Endothelial cell of umbilical vein (primary cell): ENCODE measurements around the gene R3HCC1L.

Experiments
- CTCF ChIP-seq, 2 donors: IDR thresholded peaks; 1 replicate in 1 of 2; 2 replicates in 1 of 2; pipeline ENCODE4 v1.5.1; 2011; ENCODE audit warnings: low read length in 2 of 2, mild to moderate bottlenecking in 2 of 2, moderate library complexity in 2 of 2, control low read depth in 1 of 2, inconsistent platforms in 1 of 2, low read depth in 1 of 2; ENCODE audit not compliant: insufficient read depth in 1 of 2; ENCODE audit errors: extremely low read depth in 1 of 2
- FOS ChIP-seq: IDR thresholded peaks from 2 replicates; pipeline ENCODE4 v1.6.1; 2011; ENCODE audit warnings: mild to moderate bottlenecking, low read length, moderate library complexity, borderline replicate concordance; ENCODE audit not compliant: insufficient read depth
- MYC ChIP-seq: IDR thresholded peaks from one replicate; pipeline ENCODE4 v1.6.1; 2011; ENCODE audit warnings: mild to moderate bottlenecking, low read depth, low read length
- POLR2A ChIP-seq: IDR thresholded peaks from 2 replicates; pipeline ENCODE4 v1.6.1; 2012; ENCODE audit warnings: low read depth, mild to moderate bottlenecking, control low read depth, low read length
- POLR2AphosphoS5 ChIP-seq: IDR thresholded peaks from 2 replicates; pipeline ENCODE4 v1.6.1; 2012; ENCODE audit warnings: low read depth, mild to moderate bottlenecking, control low read depth, low read length, moderate library complexity; ENCODE audit not compliant: insufficient read depth

- TF ChIP-seq MYC (no peak), POLR2A (no peak), FOS (no peak), POLR2AphosphoS5 (no peak), CTCF (IDR thresholded peaks at IDR 0.05; ENCODE audit: extremely low read depth in 1 of 2, insufficient read depth in 1 of 2, low read depth in 1 of 2, low read length in 2 of 2) (no peak)
Measured at GRCh38 chr10:98195120-98195519, 60.7 kb downstream of the R3HCC1L start.
